Measurements from ENCODE around the gene LEKR1.

The LEKR1 gene

GRCh38 chr3:156997351-156997750 is 171.2 kb downstream of the LEKR1 start:
- DNase-seq, result no peak

GRCh38 chr3:157001221-157001957 is 175.2 kb downstream of the LEKR1 start:
- no peak for DNase-seq

GRCh38 chr3:157021679-157022078 is 195.5 kb downstream of the LEKR1 start:
- DNase-seq, result no peak

- no peak for DNase-seq
Observed at GRCh38 chr3:157023226-157023625, 197.1 kb downstream of the LEKR1 start.

- DNase-seq, result no peak
Observed at GRCh38 chr3:157026091-157026490, 199.9 kb downstream of the LEKR1 start.

GRCh38 chr3:157027861-157028745 is 201.9 kb downstream of the LEKR1 start:
- DNase-seq, result no peak

- peak; percentile 50 for DNase-seq
Observed at GRCh38 chr3:157029365-157029790, 203.2 kb downstream of the LEKR1 start.

- no peak for DNase-seq
Observed at GRCh38 chr3:157030712-157031111, 204.6 kb downstream of the LEKR1 start.

- no peak for DNase-seq
Observed at GRCh38 chr3:157033001-157033400, 206.8 kb downstream of the LEKR1 start.

GRCh38 chr3:157040456-157040855 is 214.3 kb downstream of the LEKR1 start:
- no peak for DNase-seq

GRCh38 chr3:157042226-157042625 is 216.1 kb downstream of the LEKR1 start:
- no peak for DNase-seq

GRCh38 chr3:157043771-157044170 is 217.6 kb downstream of the LEKR1 start:
- no peak for DNase-seq

- no peak for DNase-seq
Observed at GRCh38 chr3:157045238-157045850, 219.2 kb downstream of the LEKR1 start.

- no peak for DNase-seq
Observed at GRCh38 chr3:157046520-157046919, 220.4 kb downstream of the LEKR1 start.

GRCh38 chr3:157051055-157051454 is 224.9 kb downstream of the LEKR1 start:
- DNase-seq, result no peak

- no peak for DNase-seq
Observed at GRCh38 chr3:157051591-157051990, 225.4 kb downstream of the LEKR1 start.

GRCh38 chr3:157056035-157056434 is 229.9 kb downstream of the LEKR1 start:
- no peak for DNase-seq

GRCh38 chr3:157058392-157059071 is 232.4 kb downstream of the LEKR1 start:
- no peak for DNase-seq

- DNase-seq, result no peak
Observed at GRCh38 chr3:157059181-157059580, 233.0 kb downstream of the LEKR1 start.

- no peak for DNase-seq
Observed at GRCh38 chr3:157059661-157060060, 233.5 kb downstream of the LEKR1 start.

GRCh38 chr3:157061265-157061664 is 235.1 kb downstream of the LEKR1 start:
- DNase-seq, result no peak

GRCh38 chr3:157063469-157063868 is 237.3 kb downstream of the LEKR1 start:
- DNase-seq, result no peak

GRCh38 chr3:157063926-157064325 is 237.8 kb downstream of the LEKR1 start:
- DNase-seq, result no peak
